GM12878 (cell line): ENCODE measurements around the gene CEACAM5. TPM values are rescaled to one million over a fixed set of nuclear protein-coding genes. Genes with fewer than 3 reads are reported as not detected.

Experiments used
- ATAC-seq: fragments of 200-7000 bp; cut with Tn5 transposase; 3 replicates; pipeline ENCODE4 v1.9.1; 2020; ENCODE audit warnings: mild to moderate bottlenecking, moderate library complexity
- BruUV-seq: library from RNA; stranded (reverse); fragments of 400-500 nt; replicated peaks from 2 replicates; lab custom pipeline; 2021; lab: Mats Ljungman, UMichigan
- CTCF ChIA-PET: fragments of 300-600 bp; sonication (Branson Sonifier 250); formaldehyde crosslinking; extraction: SDS; loops from one replicate; lab custom pipeline; 2021; ENCODE audit warnings: inconsistent platforms; lab: Yijun Ruan, JAX
- POLR2A ChIA-PET: fragments of 350-600 bp; formaldehyde crosslinking; extraction: SDS; loops from one replicate; lab custom pipeline; 2021; ENCODE audit warnings: inconsistent platforms; lab: Charles Lee
- RAD21 ChIA-PET: fragments of 300-600 bp; sonication (Branson Sonifier 250); formaldehyde crosslinking; loops from one replicate; lab custom pipeline; 2023; ENCODE audit warnings: antibody characterized with exemption; ENCODE audit not compliant: unreplicated experiment; lab: Charles Lee
- SMC1A ChIA-PET: fragments of 300-600 bp; sonication (Branson Sonifier 250); formaldehyde crosslinking; loops from one replicate; lab custom pipeline; 2023; ENCODE audit not compliant: unreplicated experiment, uncharacterized antibody; lab: Charles Lee
- DNase-seq: peaks from one replicate; pipeline ENCODE4 v3.0.0-alpha.2; 2011; ENCODE audit warnings: low read depth, low spot score
- FAIRE-seq: peaks from 3 replicates; lab custom pipeline; 2011; peaks lifted over from hg19 to GRCh38; lab: Jason Lieb, UNC
- H2AFZ ChIP-seq: 2 replicates; pipeline ENCODE4 v1.6.0; 2011; ENCODE audit warnings: low read depth, low read length, control low read depth; ENCODE audit not compliant: control insufficient read depth
- H3K27ac ChIP-seq: 2 replicates; pipeline ENCODE4 v1.5.1; 2011; ENCODE audit warnings: control low read depth; ENCODE audit not compliant: control insufficient read depth, insufficient read depth
- H3K27me3 ChIP-seq, 2 experiments: replicated peaks in 1 of 2; 2 replicates each; pipeline versions ENCODE4 v1.6.0 to v1.6.1; 2011; ENCODE audit warnings: low read length in 1 of 2; ENCODE audit not compliant: control insufficient read depth in 2 of 2, insufficient read depth in 2 of 2
- H3K36me3 ChIP-seq, 2 experiments: 2 replicates each; pipeline ENCODE4 v1.5.1; 2011; ENCODE audit warnings: low read length in 1 of 2; ENCODE audit not compliant: control insufficient read depth in 2 of 2, insufficient read depth in 2 of 2
- H3K4me1 ChIP-seq: 2 replicates; pipeline ENCODE4 v1.6.1; 2011; ENCODE audit warnings: mild to moderate bottlenecking, low read length, moderate library complexity, mixed read lengths; ENCODE audit not compliant: control insufficient read depth, insufficient read depth
- H3K4me2 ChIP-seq: 2 replicates; pipeline ENCODE4 v1.6.0; 2011; ENCODE audit warnings: control low read depth; ENCODE audit not compliant: control insufficient read depth, insufficient read depth
- H3K4me3 ChIP-seq: fragments of 200-600 bp; sonication (generic); 2 replicates; pipeline ENCODE4 v1.5.1; 2016
- H3K79me2 ChIP-seq: 2 replicates; pipeline ENCODE4 v1.6.0; 2011; ENCODE audit warnings: low read length; ENCODE audit not compliant: control insufficient read depth, insufficient read depth
- H3K9ac ChIP-seq: 2 replicates; pipeline ENCODE4 v1.8.0; 2011; ENCODE audit warnings: low read length, control low read depth, mixed read lengths; ENCODE audit not compliant: control insufficient read depth, insufficient read depth
- H3K9me3 ChIP-seq: replicated peaks from 3 replicates; pipeline ENCODE4 v1.5.1; 2011; ENCODE audit warnings: mild to moderate bottlenecking, low read length; ENCODE audit not compliant: control insufficient read depth, insufficient read depth
- H4K20me1 ChIP-seq: 2 replicates; pipeline ENCODE4 v1.6.0; 2011; ENCODE audit not compliant: control insufficient read depth, insufficient read depth
- ELK1 ChIP-seq: IDR thresholded peaks from 2 replicates; pipeline ENCODE4 v1.6.1; 2012; ENCODE audit warnings: low read depth, low read length, improper control_type of control experiment
- FOS ChIP-seq: IDR thresholded peaks from 3 replicates; pipeline ENCODE4 v1.6.1; 2011; ENCODE audit warnings: borderline replicate concordance; ENCODE audit not compliant: insufficient read length; ENCODE audit errors: extremely low read depth
- IKZF2 ChIP-seq, 2 experiments: fragments of 450-650 bp; IDR thresholded peaks; 2 replicates each; pipeline ENCODE4 v1.6.1; 2017; ENCODE audit warnings: mild to moderate bottlenecking in 2 of 2, moderate library complexity in 2 of 2
- LARP7 ChIP-seq: fragments of 450-650 bp; IDR thresholded peaks from 2 replicates; pipeline ENCODE4 v1.6.1; 2017; ENCODE audit warnings: mild to moderate bottlenecking
- PAX8 ChIP-seq: fragments of 450-650 bp; IDR thresholded peaks from 2 replicates; pipeline ENCODE4 v1.6.1; 2017; ENCODE audit warnings: mild to moderate bottlenecking, moderate library complexity
- RAD51 ChIP-seq: fragments of 450-650 bp; IDR thresholded peaks from 2 replicates; pipeline ENCODE4 v1.6.1; 2016; ENCODE audit warnings: moderate library complexity, mild to moderate bottlenecking, inconsistent platforms
- RB1 ChIP-seq: fragments of 450-650 bp; formaldehyde crosslinking; IDR thresholded peaks from 2 replicates; pipeline ENCODE4 v1.6.1; 2017; ENCODE audit warnings: mild to moderate bottlenecking, borderline replicate concordance
- RBBP5 ChIP-seq: fragments of 200-600 bp; sonication (generic); conservative IDR thresholded peaks from 2 replicates; pipeline ENCODE4 v1.6.1; 2016
- SIN3A ChIP-seq: IDR thresholded peaks from 2 replicates; pipeline ENCODE4 v1.6.1; 2012; ENCODE audit warnings: low read depth, low read length, improper control_type of control experiment
- SPI1 ChIP-seq: IDR thresholded peaks from 2 replicates; pipeline ENCODE4 v1.6.1; 2011; ENCODE audit warnings: low read depth, mild to moderate bottlenecking, low read length, moderate library complexity, borderline replicate concordance; ENCODE audit not compliant: insufficient read depth
- TCF12 ChIP-seq: IDR thresholded peaks from 2 replicates; pipeline ENCODE4 v1.6.1; 2011; ENCODE audit warnings: low read depth, mild to moderate bottlenecking, low read length
- TCF3 ChIP-seq: IDR thresholded peaks from 2 replicates; pipeline ENCODE4 v1.6.1; 2012; ENCODE audit warnings: low read depth, mild to moderate bottlenecking, low read length, borderline replicate concordance; ENCODE audit not compliant: insufficient read depth
- ZNF384 ChIP-seq: IDR thresholded peaks from 2 replicates; pipeline ENCODE4 v1.6.1; 2012; ENCODE audit warnings: low read depth, mild to moderate bottlenecking, low read length, improper control_type of control experiment, borderline replicate concordance
- WGBS: methylation state at CpG from one replicate; pipeline ENCODE4 v1.1.6; 2016; ENCODE audit warnings: low lambda C conversion rate; ENCODE audit not compliant: insufficient replicate concordance, insufficient coverage; ENCODE audit errors: missing lambda C conversion rate; 5-methylcytosine and 5-hydroxymethylcytosine counted together
- in situ Hi-C: fragments of 300-500 bp; cut with MboI; formaldehyde crosslinking; loops from 9 replicates; pipeline ENCODE4 v1.14.3; 2018; ENCODE audit warnings: mixed read lengths
- intact Hi-C: fragments of 100-400 bp; cut with micrococcal nuclease; formaldehyde crosslinking; loops from one replicate; pipeline ENCODE4 v1.14.2; 2022; ENCODE audit not compliant: unreplicated experiment
- polyA plus RNA-seq, 11 experiments: library from polyadenylated mRNA; depleted of rRNA in 4 of 11; unstranded in 6 of 11; stranded (reverse) in 5 of 11; fragments of >200 nt; fragmentation: Nextera tagmentation in 4 of 11; fragmentation: Illumina TruSeq in 1 of 11; extraction: Ambion mirVana in 4 of 11; extraction: Trizol in 1 of 11; gene quantifications; 1 replicate in 1 of 11; 2 replicates in 10 of 11; pipeline versions ENCODE4 v1.2.1 to v1.2.3, GENCODE V29; 2011 to 2016; ENCODE audit warnings: inconsistent platforms in 2 of 11, missing spikeins in 2 of 11, low read depth in 1 of 11
- total RNA-seq, 4 experiments: library from RNA; depleted of rRNA in 3 of 4; stranded (reverse); fragments of >200 nt in 3 of 4; fragmentation: Illumina TruSeq in 1 of 4; extraction: Trizol in 1 of 4; gene quantifications; 2 replicates each; pipeline versions ENCODE4 v1.2.1 to v1.2.3, GENCODE V29; 2013 to 2021
- TF ChIP-seq, protein P1 (sequence below): fragments of 450-650 bp; conservative IDR thresholded peaks from 2 replicates; pipeline ENCODE4 v1.6.1; 2017; ENCODE audit warnings: mild to moderate bottlenecking, moderate library complexity

CEACAM5 gene
- total and polyA plus RNA-seq, 10 of the 15 experiments (the other 5 are each of a cell fraction or from before 2014, with no cell fraction given): 0.38 TPM; not detected in 9

DNA sequence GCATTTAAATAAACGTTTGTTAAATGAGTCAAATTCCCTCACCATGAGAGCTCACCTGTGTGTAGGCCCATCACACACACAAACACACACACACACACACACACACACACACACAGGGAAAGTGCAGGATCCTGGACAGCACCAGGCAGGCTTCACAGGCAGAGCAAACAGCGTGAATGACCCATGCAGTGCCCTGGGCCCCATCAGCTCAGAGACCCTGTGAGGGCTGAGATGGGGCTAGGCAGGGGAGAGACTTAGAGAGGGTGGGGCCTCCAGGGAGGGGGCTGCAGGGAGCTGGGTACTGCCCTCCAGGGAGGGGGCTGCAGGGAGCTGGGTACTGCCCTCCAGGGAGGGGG is 8.5 kb upstream of the CEACAM5 start:
- Histone ChIP-seq H4K20me1 (no peaks in the 10 kb centered on the region), H3K9me3 (no peaks in the 10 kb centered on the region), H3K4me3 (no peak overlapping the region), H3K9ac (no peak overlapping the region), H3K27me3 (peaks cover 2% of the 10 kb centered on the region in 2 experiments; a peak in 3 of 4 replicates), H3K4me2 (no peak overlapping the region), H3K4me1 (no peaks in the 10 kb centered on the region), H3K27ac (no peak overlapping the region), H2AFZ (no peak overlapping the region), H3K79me2 (no peaks in the 10 kb centered on the region), H3K36me3 (no peaks in the 10 kb centered on the region)
- no peak for ATAC-seq
- ChIA-PET POLR2A (no interaction called here), SMC1A (no interaction called here), CTCF (interaction anchor here (1.0 to 4.7 kb wide), 3 partner anchors 10 to 58 kb away, joined by 3 to 37 read pairs (median 3); no protein-coding TSS in a partner anchor), RAD21 (interaction anchor here (1.4 kb wide), 1 partner anchor 58 kb away, joined by 3 read pairs; no protein-coding TSS in a partner anchor)
- in situ Hi-C loops: no loop called here
- TF ChIP-seq PAX8: no peak
- intact Hi-C loops: loop anchor here (2.0 kb wide), 1 partner anchor 57 kb away; no protein-coding TSS in a partner anchor
- no TSS peak for BruUV-seq
- WGBS: 0% methylated on average over 2 of the region's 2 CpGs
- no peak for FAIRE-seq
- DNase-seq: no peak

DNA sequence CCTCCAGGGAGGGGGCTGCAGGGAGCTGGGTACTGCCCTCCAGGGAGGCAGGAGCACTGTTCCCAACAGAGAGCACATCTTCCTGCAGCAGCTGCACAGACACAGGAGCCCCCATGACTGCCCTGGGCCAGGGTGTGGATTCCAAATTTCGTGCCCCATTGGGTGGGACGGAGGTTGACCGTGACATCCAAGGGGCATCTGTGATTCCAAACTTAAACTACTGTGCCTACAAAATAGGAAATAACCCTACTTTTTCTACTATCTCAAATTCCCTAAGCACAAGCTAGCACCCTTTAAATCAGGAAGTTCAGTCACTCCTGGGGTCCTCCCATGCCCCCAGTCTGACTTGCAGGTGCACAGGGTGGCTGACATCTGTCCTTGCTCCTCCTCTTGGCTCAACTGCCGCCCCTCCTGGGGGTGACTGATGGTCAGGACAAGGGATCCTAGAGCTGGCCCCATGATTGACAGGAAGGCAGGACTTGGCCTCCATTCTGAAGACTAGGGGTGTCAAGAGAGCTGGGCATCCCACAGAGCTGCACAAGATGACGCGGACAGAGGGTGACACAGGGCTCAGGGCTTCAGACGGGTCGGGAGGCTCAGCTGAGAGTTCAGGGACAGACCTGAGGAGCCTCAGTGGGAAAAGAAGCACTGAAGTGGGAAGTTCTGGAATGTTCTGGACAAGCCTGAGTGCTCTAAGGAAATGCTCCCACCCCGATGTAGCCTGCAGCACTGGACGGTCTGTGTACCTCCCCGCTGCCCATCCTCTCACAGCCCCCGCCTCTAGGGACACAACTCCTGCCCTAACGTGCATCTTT is 7.8 kb upstream of the CEACAM5 start:
- Histone ChIP-seq H3K9me3 (no peaks in the 10 kb centered on the region), H3K4me2 (no peak overlapping the region), H3K79me2 (no peaks in the 10 kb centered on the region), H3K4me1 (no peaks in the 10 kb centered on the region), H2AFZ (no peak overlapping the region), H3K27ac (no peak overlapping the region), H3K9ac (no peak overlapping the region), H4K20me1 (no peaks in the 10 kb centered on the region)
- BruUV-seq: no TSS peak
- ChIA-PET POLR2A (no interaction called here), CTCF (interaction anchor here (0.8 to 4.7 kb wide), 5 partner anchors 8 to 59 kb away, joined by 3 to 37 read pairs (median 3); no protein-coding TSS in a partner anchor), SMC1A (no interaction called here), RAD21 (interaction anchor here (1.4 kb wide), 1 partner anchor 59 kb away, joined by 3 read pairs; no protein-coding TSS in a partner anchor)
- in situ Hi-C loops (no loop called here), intact Hi-C loops (loop anchor here (2.0 kb wide), 1 partner anchor 58 kb away; no protein-coding TSS in a partner anchor)
- 33% methylated on average over 13 of the region's 13 CpGs for WGBS
- no peak for DNase-seq
- no peak for ATAC-seq
- FAIRE-seq: no peak
- no peak for TF ChIP-seq TCF12
- TF ChIP-seq RAD51: no peak
- no peak for TF ChIP-seq ELK1
- TF ChIP-seq, protein P1, sequence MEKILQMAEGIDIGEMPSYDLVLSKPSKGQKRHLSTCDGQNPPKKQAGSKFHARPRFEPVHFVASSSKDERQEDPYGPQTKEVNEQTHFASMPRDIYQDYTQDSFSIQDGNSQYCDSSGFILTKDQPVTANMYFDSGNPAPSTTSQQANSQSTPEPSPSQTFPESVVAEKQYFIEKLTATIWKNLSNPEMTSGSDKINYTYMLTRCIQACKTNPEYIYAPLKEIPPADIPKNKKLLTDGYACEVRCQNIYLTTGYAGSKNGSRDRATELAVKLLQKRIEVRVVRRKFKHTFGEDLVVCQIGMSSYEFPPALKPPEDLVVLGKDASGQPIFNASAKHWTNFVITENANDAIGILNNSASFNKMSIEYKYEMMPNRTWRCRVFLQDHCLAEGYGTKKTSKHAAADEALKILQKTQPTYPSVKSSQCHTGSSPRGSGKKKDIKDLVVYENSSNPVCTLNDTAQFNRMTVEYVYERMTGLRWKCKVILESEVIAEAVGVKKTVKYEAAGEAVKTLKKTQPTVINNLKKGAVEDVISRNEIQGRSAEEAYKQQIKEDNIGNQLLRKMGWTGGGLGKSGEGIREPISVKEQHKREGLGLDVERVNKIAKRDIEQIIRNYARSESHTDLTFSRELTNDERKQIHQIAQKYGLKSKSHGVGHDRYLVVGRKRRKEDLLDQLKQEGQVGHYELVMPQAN: no peak
- no peak for TF ChIP-seq FOS
- TF ChIP-seq LARP7: no peak
- TF ChIP-seq SIN3A: no peak
- no peak for TF ChIP-seq RB1
- no peak for TF ChIP-seq TCF3
- TF ChIP-seq RBBP5: no peak
- TF ChIP-seq SPI1: no peak
- no peak for TF ChIP-seq IKZF2 (IDR thresholded peaks at IDR 0.05)
- TF ChIP-seq ZNF384: no peak
- TF ChIP-seq, all 136 proteins: peak for 0
- Histone ChIP-seq H3K36me3 (no peaks in the 10 kb centered on the region), H3K27me3 (peaks cover 2% of the 10 kb centered on the region in 2 experiments; a peak in 3 of 4 replicates), H3K4me3 (no peak overlapping the region)
